Measurements from ENCODE around the gene SLC9A8. TPM values are rescaled to one million over a fixed set of nuclear protein-coding genes. Genes with fewer than 3 reads are reported as not detected.
A peak's percentile ranks its signal among the peaks of the same experiment; 100 is the strongest.

The SLC9A8 gene
- total RNA-seq, 1 donor from 2014 or later = 15.2 TPM

DNA sequence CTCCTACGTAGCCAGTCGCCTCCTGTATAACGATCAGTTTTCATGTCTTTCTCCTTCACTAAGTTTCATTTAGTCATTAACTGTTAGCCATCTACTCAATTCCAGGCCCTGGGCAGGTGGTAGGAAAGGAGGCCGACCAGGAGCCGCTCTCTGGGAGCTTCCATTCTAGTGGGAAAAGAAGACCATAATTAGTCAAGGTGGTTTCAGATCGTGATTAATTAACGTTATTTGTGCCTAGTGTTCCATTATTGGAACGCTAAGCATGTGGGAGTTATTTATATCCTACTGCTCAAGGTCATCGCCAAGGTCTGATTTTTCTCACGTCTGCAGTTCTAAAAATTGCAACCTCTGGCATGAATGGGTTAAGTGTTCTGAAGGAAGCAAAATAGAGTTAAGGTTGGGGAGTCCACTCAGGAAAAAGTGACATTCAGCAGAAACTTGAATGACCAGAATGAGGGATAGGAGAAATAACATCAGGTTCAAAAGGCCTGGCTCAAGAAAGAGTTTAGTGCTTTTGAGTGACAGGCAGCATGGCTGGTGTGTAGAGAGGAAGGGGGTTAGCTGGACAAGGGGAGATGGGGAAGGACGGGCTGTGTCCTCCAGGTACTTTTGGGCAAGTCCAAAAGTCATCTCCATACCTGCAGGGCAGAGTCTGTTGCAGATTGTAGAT is 812 bp downstream of the SLC9A8 start:
- DNase-seq = no peak
- intact Hi-C loops (cut with micrococcal nuclease) = loop anchor here (2.0 to 5.0 kb wide), 4 partner anchors 37 to 299 kb away; partner anchors contain the start of genes B4GALT5 and UBE2V1
- Mint-ChIP-seq H3K4me1 (peaks cover 46% of the 10 kb centered on the region), H3K4me3 (peak overlapping the region; percentile 92), H3K36me3 (ENCODE audit: low read depth) (peaks cover 33% of the 10 kb centered on the region), H3K9me3 (no peaks in the 10 kb centered on the region), H3K27ac (peak overlapping the region; percentile 93), H3K27me3 (no peaks in the 10 kb centered on the region)

- Mint-ChIP-seq H3K4me3 (peak overlapping the region; percentile 92), H3K27ac (peak overlapping the region; percentile 93), H3K4me1 (peaks cover 46% of the 10 kb centered on the region), H3K36me3 (ENCODE audit: low read depth) (peaks cover 38% of the 10 kb centered on the region), H3K9me3 (peaks cover under 1% of the 10 kb centered on the region), H3K27me3 (no peaks in the 10 kb centered on the region)
- intact Hi-C loops (cut with micrococcal nuclease) = loop anchor here (5.0 kb wide), 2 partner anchors 147 to 298 kb away; partner anchors contain the start of gene UBE2V1
- DNase-seq = no peak
Observed at GRCh38 chr20:49814057-49814694, 1.5 kb downstream of the SLC9A8 start.

DNA sequence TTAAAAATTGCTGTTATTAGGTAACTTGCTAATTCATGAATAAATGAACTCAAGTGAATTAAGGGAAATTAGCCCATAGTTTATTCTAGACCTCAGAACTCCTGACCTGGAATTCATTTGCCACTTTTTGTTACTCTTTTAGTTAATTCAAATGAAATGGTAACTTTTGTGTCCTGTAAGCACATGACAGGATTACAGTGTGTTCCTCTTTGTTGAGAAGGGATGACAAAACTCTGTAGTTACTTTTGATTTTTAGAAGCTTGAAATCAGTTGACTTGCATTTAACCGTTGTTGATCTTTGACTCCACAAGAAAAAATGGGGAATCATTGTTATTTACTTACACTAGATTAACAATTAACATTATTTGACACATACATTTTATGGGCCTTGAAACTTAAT is 6.2 kb downstream of the SLC9A8 start:
- peaks cover 74% of the 10 kb centered on the region for H3K36me3 Mint-ChIP-seq (ENCODE audit: low read depth)
- peaks cover 7% of the 10 kb centered on the region for H3K9me3 Mint-ChIP-seq
- H3K4me3 Mint-ChIP-seq = no peak overlapping the region
- H3K4me1 Mint-ChIP-seq = peaks cover 52% of the 10 kb centered on the region
- no peaks in the 10 kb centered on the region for H3K27me3 Mint-ChIP-seq
- no peak for DNase-seq
- H3K27ac Mint-ChIP-seq = no peak overlapping the region
- intact Hi-C loops (cut with micrococcal nuclease) = no loop called here

DNA sequence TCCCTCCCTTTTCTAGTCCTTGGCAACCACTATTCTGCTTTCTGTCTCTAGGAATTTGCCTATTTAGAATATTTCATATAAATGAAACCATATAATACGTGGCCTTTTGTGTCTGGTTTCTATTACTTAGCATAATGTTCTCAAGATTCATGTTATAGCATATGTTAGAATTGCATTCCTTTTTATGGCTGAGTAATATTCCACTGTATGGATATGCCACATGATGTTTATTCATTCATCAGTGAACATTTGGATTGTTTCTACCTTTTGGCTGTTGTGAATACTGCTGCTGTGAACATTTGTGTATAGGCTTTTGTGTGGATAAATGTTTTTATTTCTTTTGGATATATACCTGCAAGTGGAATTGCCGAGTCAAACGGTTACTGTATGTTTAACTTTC is 7.1 kb downstream of the SLC9A8 start:
- H3K36me3 Mint-ChIP-seq (ENCODE audit: low read depth) = peaks cover 81% of the 10 kb centered on the region
- peaks cover 49% of the 10 kb centered on the region for H3K4me1 Mint-ChIP-seq

GRCh38 chr20:49821381-49821780 is 8.8 kb downstream of the SLC9A8 start:
- H3K27me3 Mint-ChIP-seq = no peaks in the 10 kb centered on the region
- intact Hi-C loops (cut with micrococcal nuclease) = loop anchor here (5.0 kb wide), 3 partner anchors 124 to 284 kb away; no protein-coding TSS in a partner anchor
- peaks cover 80% of the 10 kb centered on the region for H3K36me3 Mint-ChIP-seq (ENCODE audit: low read depth)
- peaks cover 7% of the 10 kb centered on the region for H3K9me3 Mint-ChIP-seq
- H3K4me1 Mint-ChIP-seq = peaks cover 46% of the 10 kb centered on the region
- peak overlapping the region; percentile 56 for H3K4me3 Mint-ChIP-seq
- DNase-seq = no peak
- H3K27ac Mint-ChIP-seq = peak overlapping the region; percentile 72

More for the DNA sequence above, 7.1 kb downstream of the SLC9A8 start:
- H3K27ac Mint-ChIP-seq = peak overlapping the region; percentile 6
- H3K9me3 Mint-ChIP-seq = peaks cover 7% of the 10 kb centered on the region
- DNase-seq = no peak
- H3K4me3 Mint-ChIP-seq = no peak overlapping the region
- H3K27me3 Mint-ChIP-seq = no peaks in the 10 kb centered on the region
- intact Hi-C loops (cut with micrococcal nuclease) = loop anchor here (5.0 kb wide), 3 partner anchors 122 to 282 kb away; no protein-coding TSS in a partner anchor

DNA sequence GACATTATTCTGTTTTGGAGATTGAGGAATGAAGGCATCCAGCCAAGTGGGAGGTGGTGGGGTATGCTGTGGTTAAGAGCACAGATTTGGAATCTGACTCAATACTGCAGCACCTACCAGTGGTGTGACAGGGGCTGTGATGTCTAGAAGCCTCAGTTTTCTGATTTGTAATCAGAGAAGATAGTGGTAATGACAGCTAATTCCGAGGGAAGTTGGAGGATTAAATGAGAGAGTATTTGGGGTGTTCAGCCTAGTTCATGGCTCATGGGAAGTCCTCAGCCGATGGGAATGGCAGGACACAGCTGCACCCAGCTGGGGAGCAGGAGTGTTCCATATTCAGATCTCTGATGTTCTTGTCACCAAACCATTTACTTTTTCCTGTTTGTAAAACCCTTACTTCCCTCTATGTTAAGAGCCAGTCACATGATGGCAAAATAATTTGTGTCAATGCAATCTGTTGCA is 9.3 kb downstream of the SLC9A8 start:
- H3K4me3 Mint-ChIP-seq = peak overlapping the region; percentile 56
- peaks cover 46% of the 10 kb centered on the region for H3K4me1 Mint-ChIP-seq
- no peaks in the 10 kb centered on the region for H3K27me3 Mint-ChIP-seq
- peaks cover 77% of the 10 kb centered on the region for H3K36me3 Mint-ChIP-seq (ENCODE audit: low read depth)
- H3K9me3 Mint-ChIP-seq = peaks cover 7% of the 10 kb centered on the region
- peak overlapping the region; percentile 72 for H3K27ac Mint-ChIP-seq
- intact Hi-C loops (cut with micrococcal nuclease) = loop anchor here (5.0 kb wide), 3 partner anchors 125 to 285 kb away; no protein-coding TSS in a partner anchor
- peak; percentile 58 for DNase-seq

DNA sequence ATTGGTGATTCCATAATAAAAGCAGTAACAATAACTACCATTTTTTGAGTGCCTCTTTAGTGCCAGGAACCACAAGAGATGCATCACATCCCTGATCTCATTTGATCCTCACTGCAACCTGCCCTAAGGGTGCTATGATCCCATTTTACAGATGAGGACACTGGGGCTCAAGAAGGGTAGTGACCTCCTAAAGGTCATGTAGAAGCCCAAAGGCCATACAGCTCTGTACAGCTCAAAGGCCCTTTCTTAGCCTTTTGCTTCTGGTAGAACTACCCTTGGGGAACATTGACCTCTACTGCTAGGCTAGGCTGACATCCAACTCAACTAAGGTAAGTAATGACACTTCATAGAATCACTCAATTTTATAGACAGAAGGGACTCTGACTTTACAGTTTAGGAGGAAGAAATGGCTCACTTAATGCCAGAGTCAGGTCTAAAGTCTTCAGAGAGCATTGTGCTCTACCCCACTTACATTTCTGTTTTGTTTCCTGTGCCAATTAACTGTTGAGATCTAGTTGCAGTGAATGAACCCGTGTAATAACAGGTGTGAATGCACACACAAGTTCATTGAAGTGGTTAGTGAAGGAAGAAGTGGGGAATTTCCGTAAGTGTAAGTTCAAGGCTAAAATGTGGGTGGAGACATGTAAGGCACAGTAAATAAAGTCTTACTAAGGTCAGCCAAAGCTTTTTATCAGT is 10.7 kb downstream of the SLC9A8 start:
- peaks cover 40% of the 10 kb centered on the region for H3K4me1 Mint-ChIP-seq
- intact Hi-C loops (cut with micrococcal nuclease) = loop anchor here (1.0 to 5.0 kb wide), 4 partner anchors 18 to 286 kb away; no protein-coding TSS in a partner anchor
- H3K27ac Mint-ChIP-seq = peak overlapping the region; percentile 69
- H3K4me3 Mint-ChIP-seq = peak overlapping the region; percentile 55
- peak; percentile 81 for DNase-seq
- H3K9me3 Mint-ChIP-seq = peaks cover 7% of the 10 kb centered on the region
- H3K27me3 Mint-ChIP-seq = no peaks in the 10 kb centered on the region
- peaks cover 69% of the 10 kb centered on the region for H3K36me3 Mint-ChIP-seq (ENCODE audit: low read depth)

- Mint-ChIP-seq H3K4me1 (peaks cover 40% of the 10 kb centered on the region), H3K27ac (peak overlapping the region; percentile 69), H3K9me3 (peaks cover 7% of the 10 kb centered on the region), H3K4me3 (peak overlapping the region; percentile 55), H3K36me3 (ENCODE audit: low read depth) (peaks cover 65% of the 10 kb centered on the region), H3K27me3 (no peaks in the 10 kb centered on the region)
- DNase-seq = no peak
- intact Hi-C loops (cut with micrococcal nuclease) = loop anchor here (5.0 kb wide), 3 partner anchors 127 to 287 kb away; no protein-coding TSS in a partner anchor
Observed at GRCh38 chr20:49824206-49824605, 11.6 kb downstream of the SLC9A8 start.

GRCh38 chr20:49825521-49826033 is 12.9 kb downstream of the SLC9A8 start:
- Mint-ChIP-seq H3K27ac (no peak overlapping the region), H3K4me3 (no peak overlapping the region), H3K9me3 (no peaks in the 10 kb centered on the region), H3K36me3 (ENCODE audit: low read depth) (peaks cover 61% of the 10 kb centered on the region), H3K27me3 (no peaks in the 10 kb centered on the region), H3K4me1 (peaks cover 40% of the 10 kb centered on the region)
- intact Hi-C loops (cut with micrococcal nuclease) = no loop called here
- DNase-seq = no peak

- no peak for DNase-seq
- intact Hi-C loops (cut with micrococcal nuclease) = no loop called here
- no peak overlapping the region for H3K27ac Mint-ChIP-seq
- H3K36me3 Mint-ChIP-seq (ENCODE audit: low read depth) = peaks cover 45% of the 10 kb centered on the region
- no peak overlapping the region for H3K4me3 Mint-ChIP-seq
- no peaks in the 10 kb centered on the region for H3K9me3 Mint-ChIP-seq
- H3K4me1 Mint-ChIP-seq = peaks cover 8% of the 10 kb centered on the region
- H3K27me3 Mint-ChIP-seq = no peaks in the 10 kb centered on the region
Observed at GRCh38 chr20:49831022-49831769, 18.6 kb downstream of the SLC9A8 start.

- H3K36me3 Mint-ChIP-seq (ENCODE audit: low read depth) = peaks cover 46% of the 10 kb centered on the region
Observed at GRCh38 chr20:49831770-49832631, 19.4 kb downstream of the SLC9A8 start.

DNA sequence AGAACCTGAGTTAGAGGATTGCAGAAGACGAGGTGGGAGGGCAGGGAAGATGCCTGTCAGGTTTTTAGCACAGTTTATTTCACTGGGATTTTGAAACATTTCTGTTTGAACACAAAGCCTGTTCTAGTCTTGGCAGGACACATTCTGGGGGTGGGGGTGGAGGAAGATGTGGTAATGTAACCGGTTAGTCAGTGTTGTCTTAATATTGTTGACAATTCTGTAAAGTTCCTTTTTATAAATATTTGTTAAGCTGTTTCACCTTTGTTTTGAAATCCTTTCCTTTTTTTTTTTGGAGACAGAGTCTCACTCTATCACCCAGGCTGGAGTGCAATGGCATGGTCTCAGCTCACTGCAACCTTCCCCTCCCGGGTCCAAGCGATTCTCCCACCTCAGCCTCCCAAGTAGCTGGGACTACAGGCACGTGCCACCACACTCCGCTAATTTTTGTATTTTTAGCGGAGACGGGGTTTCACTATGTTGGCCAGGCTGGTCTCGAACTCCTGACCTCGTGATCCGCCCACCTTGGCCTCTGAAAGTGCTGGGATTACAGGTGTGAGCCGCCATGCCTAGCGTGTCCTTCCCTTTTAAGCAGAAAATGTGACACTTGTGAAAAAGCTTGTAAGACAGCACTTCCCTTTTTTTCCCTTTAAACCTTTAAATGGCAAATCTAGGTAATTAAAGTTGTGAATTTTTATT is 20.2 kb downstream of the SLC9A8 start:
- intact Hi-C loops (cut with micrococcal nuclease) = no loop called here
- Mint-ChIP-seq H3K36me3 (ENCODE audit: low read depth) (peaks cover 42% of the 10 kb centered on the region), H3K4me3 (no peak overlapping the region), H3K27me3 (no peaks in the 10 kb centered on the region), H3K27ac (no peak overlapping the region), H3K9me3 (no peaks in the 10 kb centered on the region), H3K4me1 (peaks cover 8% of the 10 kb centered on the region)
- no peak for DNase-seq

More at GRCh38 chr20:49831770-49832631, 19.4 kb downstream of the SLC9A8 start:
- intact Hi-C loops (cut with micrococcal nuclease) = no loop called here
- Mint-ChIP-seq H3K27ac (peak overlapping the region; percentile 16), H3K4me3 (no peak overlapping the region), H3K9me3 (no peaks in the 10 kb centered on the region), H3K4me1 (peaks cover 8% of the 10 kb centered on the region), H3K27me3 (no peaks in the 10 kb centered on the region)
- DNase-seq = no peak
